GM21737 (cell line): ENCODE data around the gene KRT16.
"Not testable (repeated sequence)": the region's sequence is repeated elsewhere in the genome, so short reads cannot be mapped to it uniquely, and the experiment has no call there.

Experiments used
- ATAC-seq: cut with Tn5 transposase; IDR thresholded peaks from one replicate; pipeline ENCODE4 v1.9.1; 2021; ENCODE audit warnings: mild to moderate bottlenecking, moderate library complexity; ENCODE audit not compliant: unreplicated experiment

Gene KRT16

GRCh38 chr17:41612376-41613160, at the start of gene KRT16:
KRT16 (minus strand) TSS chr17:41612767; CDS start chr17:41612688, 79 bp downstream.
- not testable (repeated sequence) for ATAC-seq

- ATAC-seq: no peak
Measured at GRCh38 chr17:41660221-41660711, 47.7 kb upstream of the KRT16 start.

- ATAC-seq: no peak
Measured at GRCh38 chr17:41659427-41660212, 47.1 kb upstream of the KRT16 start.

GRCh38 chr17:41658846-41659245, 46.3 kb upstream of the KRT16 start:
- ATAC-seq: no peak

- ATAC-seq: no peak
Measured at GRCh38 chr17:41657936-41658335, 45.4 kb upstream of the KRT16 start.

- no peak for ATAC-seq
Measured at GRCh38 chr17:41657176-41657754, 44.7 kb upstream of the KRT16 start.

GRCh38 chr17:41656249-41657023, 43.9 kb upstream of the KRT16 start:
- ATAC-seq: no peak

GRCh38 chr17:41655611-41656111, 43.1 kb upstream of the KRT16 start:
- no peak for ATAC-seq

GRCh38 chr17:41654678-41655607, 42.4 kb upstream of the KRT16 start:
- no peak for ATAC-seq

- no peak for ATAC-seq
Measured at GRCh38 chr17:41653892-41654677, 41.5 kb upstream of the KRT16 start.

GRCh38 chr17:41653421-41653820, 40.9 kb upstream of the KRT16 start:
- ATAC-seq: no peak

GRCh38 chr17:41652461-41652970, 39.9 kb upstream of the KRT16 start:
- no peak for ATAC-seq

- no peak for ATAC-seq
Measured at GRCh38 chr17:41651625-41652460, 39.3 kb upstream of the KRT16 start.

GRCh38 chr17:41650794-41651624, 38.4 kb upstream of the KRT16 start:
- ATAC-seq: no peak

GRCh38 chr17:41649923-41650519, 37.5 kb upstream of the KRT16 start:
- ATAC-seq: no peak
